IMR-90 (cell line): ENCODE measurements around the gene FUT6. TPM values are rescaled to one million over a fixed set of nuclear protein-coding genes. Genes with fewer than 3 reads are reported as not detected.

Source experiments
- ATAC-seq: fragments of 200-7000 bp; cut with Tn5 transposase; 2 replicates; pipeline ENCODE4 v1.9.1; 2020; ENCODE audit warnings: low read depth, mild to moderate bottlenecking, moderate library complexity
- BruUV-seq: library from RNA; stranded (reverse); fragments of 400-500 nt; replicated peaks from 2 replicates; lab custom pipeline; 2021; lab: Mats Ljungman, UMichigan
- CTCF ChIA-PET: fragments of 300-600 bp; formaldehyde crosslinking; extraction: SDS; loops from one replicate; lab custom pipeline; 2021; ENCODE audit warnings: antibody characterized with exemption; lab: Yijun Ruan, JAX
- POLR2A ChIA-PET: fragments of 300-600 bp; sonication (Branson Sonifier 250); formaldehyde crosslinking; loops from one replicate; lab custom pipeline; 2022; ENCODE audit warnings: antibody characterized with exemption; ENCODE audit not compliant: unreplicated experiment; lab: Charles Lee
- DNase-seq: peaks from one replicate; pipeline ENCODE4 v3.0.0; 2013
- H2AFZ ChIP-seq: replicated peaks from 2 replicates; pipeline ENCODE3; 2013; ENCODE audit warnings: low read length, mild to moderate bottlenecking; ENCODE audit not compliant: poor library complexity
- H2AK5ac ChIP-seq: 2 replicates; pipeline ENCODE4 v1.6.1; 2013; ENCODE audit warnings: low read depth, low read length, inconsistent platforms
- H2AK9ac ChIP-seq: replicated peaks from 2 replicates; pipeline ENCODE3; 2013; ENCODE audit warnings: mild to moderate bottlenecking, low read depth, low read length, moderate library complexity; ENCODE audit not compliant: poor library complexity
- H2BK120ac ChIP-seq: 2 replicates; pipeline ENCODE4 v1.6.1; 2013; ENCODE audit warnings: low read depth, low read length, inconsistent platforms
- H2BK15ac ChIP-seq: 3 replicates; pipeline ENCODE4 v1.6.1; 2013; ENCODE audit warnings: low read depth, low read length, inconsistent platforms
- H2BK20ac ChIP-seq: 2 replicates; pipeline ENCODE4 v1.6.1; 2013; ENCODE audit warnings: low read depth, mild to moderate bottlenecking, inconsistent platforms, low read length, moderate library complexity
- H2BK5ac ChIP-seq: 2 replicates; pipeline ENCODE4 v1.6.1; 2013; ENCODE audit warnings: mild to moderate bottlenecking, low read depth, low read length, inconsistent platforms; ENCODE audit not compliant: poor library complexity, severe bottlenecking
- H3K14ac ChIP-seq: replicated peaks from 2 replicates; pipeline ENCODE4 v1.6.1; 2013; ENCODE audit warnings: low read depth, low read length, inconsistent platforms
- H3K18ac ChIP-seq: 2 replicates; pipeline ENCODE4 v1.6.1; 2013; ENCODE audit warnings: low read depth, low read length, control low read depth
- H3K23ac ChIP-seq: 2 replicates; pipeline ENCODE4 v1.6.1; 2013; ENCODE audit warnings: low read depth, low read length, inconsistent platforms
- H3K27ac ChIP-seq: 2 replicates; pipeline ENCODE4 v1.5.1; 2013; ENCODE audit warnings: mild to moderate bottlenecking, control low read depth, low read length; ENCODE audit not compliant: insufficient read depth
- H3K27me3 ChIP-seq: 2 replicates; pipeline ENCODE4 v1.6.1; 2013; ENCODE audit warnings: low read length; ENCODE audit not compliant: control insufficient read depth, insufficient read depth
- H3K36me3 ChIP-seq: 2 replicates; pipeline ENCODE4 v1.6.1; 2013; ENCODE audit warnings: low read length, mixed read lengths; ENCODE audit not compliant: control insufficient read depth, insufficient read depth
- H3K4ac ChIP-seq: 2 replicates; pipeline ENCODE4 v1.6.1; 2013; ENCODE audit warnings: low read depth, low read length, inconsistent platforms
- H3K4me1 ChIP-seq: 2 replicates; pipeline ENCODE4 v1.6.1; 2013; ENCODE audit warnings: low read length, mixed read lengths; ENCODE audit not compliant: control insufficient read depth, insufficient read depth
- H3K4me2 ChIP-seq: 2 replicates; pipeline ENCODE4 v1.6.1; 2013; ENCODE audit warnings: low read depth, mild to moderate bottlenecking, control low read depth, low read length, moderate library complexity
- H3K4me3 ChIP-seq: 2 replicates; pipeline ENCODE4 v1.5.1; 2013; ENCODE audit warnings: low read depth, mild to moderate bottlenecking, control low read depth, low read length, moderate library complexity; ENCODE audit not compliant: insufficient read depth
- H3K56ac ChIP-seq: 2 replicates; pipeline ENCODE4 v1.6.1; 2013; ENCODE audit warnings: low read length, inconsistent platforms; ENCODE audit not compliant: insufficient read depth; ENCODE audit errors: extremely low read depth
- H3K79me1 ChIP-seq, 2 experiments: 2 replicates each; pipeline ENCODE4 v1.6.1; 2013; ENCODE audit warnings: low read length in 2 of 2, inconsistent platforms in 1 of 2, low read depth in 1 of 2
- H3K9ac ChIP-seq: 2 replicates; pipeline ENCODE4 v1.6.1; 2013; ENCODE audit warnings: low read depth, low read length, control low read depth
- H3K9me1 ChIP-seq: 2 replicates; pipeline ENCODE4 v1.6.1; 2013; ENCODE audit warnings: low read length, inconsistent platforms; ENCODE audit not compliant: insufficient read depth
- H3K9me3 ChIP-seq: 2 replicates; pipeline ENCODE4 v1.6.1; 2013; ENCODE audit warnings: low read length; ENCODE audit not compliant: control insufficient read depth, insufficient read depth
- H4K20me1 ChIP-seq: 2 replicates; pipeline ENCODE4 v1.6.1; 2013; ENCODE audit warnings: low read length, inconsistent platforms; ENCODE audit not compliant: insufficient read depth
- H4K5ac ChIP-seq: 2 replicates; pipeline ENCODE4 v1.6.1; 2013; ENCODE audit warnings: mild to moderate bottlenecking, low read depth, low read length, control low read depth
- H4K8ac ChIP-seq, 2 experiments: 2 replicates each; pipeline ENCODE4 v1.6.1; 2013; ENCODE audit warnings: low read depth in 2 of 2, low read length in 2 of 2, control low read depth in 1 of 2, inconsistent platforms in 1 of 2
- H4K91ac ChIP-seq: 2 replicates; pipeline ENCODE4 v1.6.1; 2013; ENCODE audit warnings: low read depth, low read length, inconsistent platforms; ENCODE audit not compliant: insufficient read depth
- FOS ChIP-seq: fragments of 150-350 bp; IDR thresholded peaks from 2 replicates; pipeline ENCODE4 v1.6.1; 2016; ENCODE audit warnings: low read depth, low read length
- WGBS, 2 experiments: methylation state at CpG; one replicate each; pipeline versions ENCODE4 v1.1.5 to v1.1.7; 2013; ENCODE audit warnings: missing lambda C conversion rate in 2 of 2; ENCODE audit not compliant: insufficient read length in 1 of 2; ENCODE audit errors: extremely low coverage in 2 of 2; 5-methylcytosine and 5-hydroxymethylcytosine counted together
- dilution Hi-C: fragments of 300-500 bp; cut with HindIII; formaldehyde crosslinking; loops from one replicate; pipeline ENCODE4 v1.14.3; 2018; ENCODE audit warnings: low sequenced_read_pairs; ENCODE audit not compliant: unreplicated experiment
- in situ Hi-C: fragments of 300-500 bp; cut with MboI; formaldehyde crosslinking; loops from 3 replicates; pipeline ENCODE4 v1.14.3; 2019; ENCODE audit warnings: low sequenced_read_pairs, inconsistent platforms, mixed read lengths
- intact Hi-C: fragments of 100-400 bp; cut with micrococcal nuclease; formaldehyde crosslinking; loops from 2 replicates; pipeline ENCODE4 v1.10.0; 2022
- polyA plus RNA-seq, 3 experiments: library from polyadenylated mRNA; depleted of rRNA; stranded (reverse); fragments of >200 nt; gene quantifications; 2 replicates each; pipeline ENCODE4 v1.2.3, GENCODE V29; 2012; ENCODE audit warnings: low replicate concordance in 1 of 3
- total RNA-seq: library from RNA; depleted of rRNA; stranded (reverse); fragments of >200 nt; gene quantifications from 2 replicates; pipeline ENCODE4 v1.2.3, GENCODE V29; 2012
- TF ChIP-seq, protein P1 (sequence below): fragments of 150-350 bp; IDR thresholded peaks from 2 replicates; pipeline ENCODE4 v1.6.1; 2016; ENCODE audit warnings: low read depth, mild to moderate bottlenecking, low read length, moderate library complexity, borderline replicate concordance

FUT6 gene
- total and polyA plus RNA-seq, 2 of the 4 experiments (the other 2 are of a cell fraction): not detected

DNA sequence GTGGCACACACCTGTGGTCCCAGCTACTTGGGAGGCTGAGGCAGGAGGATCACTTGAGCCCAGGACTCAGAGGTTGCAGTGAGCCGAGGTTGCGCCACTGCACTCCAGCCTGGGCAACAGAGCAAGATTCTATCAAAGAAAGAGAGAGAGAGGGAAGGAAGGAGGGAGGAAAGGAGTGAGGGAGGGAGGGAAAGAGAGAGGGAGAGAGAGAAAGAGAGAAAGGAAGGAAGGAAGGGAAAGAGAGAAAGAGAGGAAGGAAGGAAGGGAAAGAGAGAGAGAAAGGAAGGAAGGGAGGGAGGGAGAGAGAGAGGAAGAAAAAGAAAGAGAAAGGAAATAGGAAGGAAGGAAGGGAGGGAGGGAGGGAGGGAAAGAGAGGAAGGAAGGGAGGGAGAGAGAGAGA is 22.3 kb downstream of the FUT6 start:
- no peak overlapping the region for H2AFZ ChIP-seq
- H2BK120ac ChIP-seq: no peak overlapping the region
- H3K9me1 ChIP-seq: no peaks in the 10 kb centered on the region
- H3K4me3 ChIP-seq: no peak overlapping the region
- H2AK9ac ChIP-seq: no peak overlapping the region
- no peak overlapping the region for H2AK5ac ChIP-seq
- POLR2A ChIA-PET: no interaction called here
- CTCF ChIA-PET: no interaction called here
- in situ Hi-C loops (no loop called here), dilution Hi-C loops (no loop called here), intact Hi-C loops (no loop called here)
- H3K79me1 ChIP-seq: no peaks in the 10 kb centered on the region
- no peak overlapping the region for H3K56ac ChIP-seq
- H4K5ac ChIP-seq: no peak overlapping the region
- DNase-seq (no peak), ATAC-seq (no peak)
- no peak overlapping the region for H2BK15ac ChIP-seq
- TF ChIP-seq FOS: no peak
- TF ChIP-seq, protein P1, sequence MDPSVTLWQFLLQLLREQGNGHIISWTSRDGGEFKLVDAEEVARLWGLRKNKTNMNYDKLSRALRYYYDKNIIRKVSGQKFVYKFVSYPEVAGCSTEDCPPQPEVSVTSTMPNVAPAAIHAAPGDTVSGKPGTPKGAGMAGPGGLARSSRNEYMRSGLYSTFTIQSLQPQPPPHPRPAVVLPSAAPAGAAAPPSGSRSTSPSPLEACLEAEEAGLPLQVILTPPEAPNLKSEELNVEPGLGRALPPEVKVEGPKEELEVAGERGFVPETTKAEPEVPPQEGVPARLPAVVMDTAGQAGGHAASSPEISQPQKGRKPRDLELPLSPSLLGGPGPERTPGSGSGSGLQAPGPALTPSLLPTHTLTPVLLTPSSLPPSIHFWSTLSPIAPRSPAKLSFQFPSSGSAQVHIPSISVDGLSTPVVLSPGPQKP: no peak
- peaks cover 3% of the 10 kb centered on the region; the same call in 1 of the 2 replicates for H3K4me1 ChIP-seq
- no TSS peak for BruUV-seq
- H4K91ac ChIP-seq: no peak overlapping the region
- H4K20me1 ChIP-seq: no peaks in the 10 kb centered on the region; the same call in 1 of the 2 replicates
- no peak overlapping the region for H3K4ac ChIP-seq
- no peak overlapping the region for H2BK20ac ChIP-seq
- no peak overlapping the region for H2BK5ac ChIP-seq
- no peak overlapping the region for H4K8ac ChIP-seq
- no peaks in the 10 kb centered on the region for H3K9me3 ChIP-seq
- H3K9ac ChIP-seq: no peak overlapping the region
- H3K23ac ChIP-seq: no peak overlapping the region
- H3K27ac ChIP-seq: no peak overlapping the region
- peaks cover 20% of the 10 kb centered on the region for H3K27me3 ChIP-seq
- no peak overlapping the region for H3K18ac ChIP-seq
- WGBS, 2 experiments: 60% methylated on average over 2 of the region's 2 CpGs; no CpG with 5 or more reads in 1 of the 2 experiments
- no peaks in the 10 kb centered on the region for H3K36me3 ChIP-seq
- H3K14ac ChIP-seq: no peak overlapping the region
- H3K4me2 ChIP-seq: no peak overlapping the region
